Measurements from ENCODE around the gene ARF5. TPM values are rescaled to one million over a fixed set of nuclear protein-coding genes. Genes with fewer than 3 reads are reported as not detected.

The ARF5 gene
- total RNA-seq, 1 experiment from 2014 or later: 227 TPM

- no peak for DNase-seq
- CTCF ChIA-PET: no interaction called here
- intact Hi-C loops (cut with micrococcal nuclease; ENCODE audit: unreplicated experiment): no loop called here
- BruUV-seq (replicated peaks): no TSS peak
- no peak overlapping the region for H2AFZ ChIP-seq
- no peaks in the 10 kb centered on the region for H3K9me3 ChIP-seq (ENCODE audit: insufficient read depth, low read depth)
- no peak overlapping the region for H3K4me2 ChIP-seq
- POLR2A ChIA-PET (ENCODE audit: unreplicated experiment): no interaction called here
- no peaks in the 10 kb centered on the region for H4K20me1 ChIP-seq (ENCODE audit: insufficient read depth)
- no peak overlapping the region for H3K27ac ChIP-seq
- no peaks in the 10 kb centered on the region for H3K4me1 ChIP-seq (replicated peaks; ENCODE audit: insufficient read depth)
- no peaks in the 10 kb centered on the region for H3K36me3 ChIP-seq (ENCODE audit: low read depth)
- no peak for TF ChIP-seq EZH2 (IDR thresholded peaks at IDR 0.05; ENCODE audit: low read depth)
- TF ChIP-seq CTCF (conservative IDR thresholded peaks at IDR 0.05): no peak
- H3K4me3 ChIP-seq: no peak overlapping the region
- H3K79me2 ChIP-seq (ENCODE audit: low read depth): no peaks in the 10 kb centered on the region
- no peaks in the 10 kb centered on the region for H3K27me3 ChIP-seq (ENCODE audit: insufficient read depth, low read depth)
- H3K9me2 ChIP-seq (ENCODE audit: insufficient read depth): no peaks in the 10 kb centered on the region
- no peaks in the 10 kb centered on the region for H3F3A ChIP-seq (ENCODE audit: insufficient read depth, low read depth)
These were observed 36.3 kb upstream of the ARF5 start for GRCh38 chr7:127551941-127552340.

- ChIA-PET POLR2A (ENCODE audit: unreplicated experiment) (no interaction called here), CTCF (no interaction called here)
- BruUV-seq (replicated peaks): no TSS peak
- TF ChIP-seq EZH2 (IDR thresholded peaks at IDR 0.05; ENCODE audit: low read depth) (no peak), CTCF (conservative IDR thresholded peaks at IDR 0.05) (no peak)
- Histone ChIP-seq H3K4me3 (no peak overlapping the region), H3K79me2 (ENCODE audit: low read depth) (no peaks in the 10 kb centered on the region), H3K4me1 (replicated peaks; ENCODE audit: insufficient read depth) (no peaks in the 10 kb centered on the region), H3K27ac (no peak overlapping the region), H3K36me3 (ENCODE audit: low read depth) (no peaks in the 10 kb centered on the region), H3K9me2 (ENCODE audit: insufficient read depth) (no peaks in the 10 kb centered on the region), H3K27me3 (ENCODE audit: insufficient read depth, low read depth) (no peaks in the 10 kb centered on the region), H2AFZ (no peak overlapping the region), H4K20me1 (ENCODE audit: insufficient read depth) (no peaks in the 10 kb centered on the region), H3K9me3 (ENCODE audit: insufficient read depth, low read depth) (no peaks in the 10 kb centered on the region), H3F3A (ENCODE audit: insufficient read depth, low read depth) (no peaks in the 10 kb centered on the region), H3K4me2 (no peak overlapping the region)
- no peak for DNase-seq
- intact Hi-C loops (cut with micrococcal nuclease; ENCODE audit: unreplicated experiment): no loop called here
These were observed 31.8 kb upstream of the ARF5 start for GRCh38 chr7:127556404-127556803.

GRCh38 chr7:127557803-127558202 lies 30.4 kb upstream of the ARF5 start:
- Histone ChIP-seq H3K9me2 (ENCODE audit: insufficient read depth) (no peaks in the 10 kb centered on the region), H3K4me1 (replicated peaks; ENCODE audit: insufficient read depth) (no peaks in the 10 kb centered on the region), H3K4me2 (no peak overlapping the region), H3K79me2 (ENCODE audit: low read depth) (no peaks in the 10 kb centered on the region), H3F3A (ENCODE audit: insufficient read depth, low read depth) (no peaks in the 10 kb centered on the region), H3K9me3 (ENCODE audit: insufficient read depth, low read depth) (no peaks in the 10 kb centered on the region), H3K27ac (no peak overlapping the region), H3K36me3 (ENCODE audit: low read depth) (no peaks in the 10 kb centered on the region), H4K20me1 (ENCODE audit: insufficient read depth) (no peaks in the 10 kb centered on the region), H3K4me3 (no peak overlapping the region), H3K27me3 (ENCODE audit: insufficient read depth, low read depth) (no peaks in the 10 kb centered on the region), H2AFZ (no peak overlapping the region)
- CTCF ChIA-PET: interaction anchor here (0.6 to 0.7 kb wide), 2 partner anchors 26 to 830 kb away, joined by 3 read pairs; no protein-coding TSS in a partner anchor
- DNase-seq: no peak
- BruUV-seq (replicated peaks): no TSS peak
- intact Hi-C loops (cut with micrococcal nuclease; ENCODE audit: unreplicated experiment): no loop called here
- TF ChIP-seq EZH2 (IDR thresholded peaks at IDR 0.05; ENCODE audit: low read depth) (no peak), CTCF (conservative IDR thresholded peaks at IDR 0.05) (no peak)
- POLR2A ChIA-PET (ENCODE audit: unreplicated experiment): no interaction called here

All from PC-9 (cell line).